OCI-LY7 (cell line): ENCODE data around the gene FBXL17. TPM values are rescaled to one million over a fixed set of nuclear protein-coding genes. Genes with fewer than 3 reads are reported as not detected.

Experiments
- BruUV-seq: library from RNA; stranded (reverse); fragments of 400-500 nt; replicated peaks from 2 replicates; lab custom pipeline; 2021; lab: Mats Ljungman, UMichigan
- CTCF ChIA-PET: fragments of 300-600 bp; sonication (Branson Sonifier 250); formaldehyde crosslinking; loops from one replicate; lab custom pipeline; 2022; ENCODE audit warnings: antibody characterized with exemption; ENCODE audit not compliant: unreplicated experiment; lab: Charles Lee
- POLR2A ChIA-PET: fragments of 300-600 bp; sonication (Branson Sonifier 250); formaldehyde crosslinking; loops from one replicate; lab custom pipeline; 2022; ENCODE audit warnings: antibody characterized with exemption; lab: Charles Lee
- DNase-seq: peaks from one replicate; pipeline ENCODE4 v3.0.0-alpha.2; 2015; ENCODE audit warnings: low spot score
- H2AFZ ChIP-seq: fragments of 200-600 bp; sonication (generic), shearing (Covaris generic); 2 replicates; pipeline ENCODE4 v1.6.1; 2014; ENCODE audit warnings: mild to moderate bottlenecking, antibody characterized with exemption, low read length, moderate library complexity
- H3K27ac ChIP-seq: fragments of 200-600 bp; sonication (generic); 2 replicates; pipeline ENCODE4 v1.5.1; 2014; ENCODE audit warnings: mixed run types, low read depth, mild to moderate bottlenecking, moderate library complexity, low read length, inconsistent platforms; ENCODE audit not compliant: poor library complexity, severe bottlenecking
- H3K36me3 ChIP-seq: fragments of 200-600 bp; sonication (generic); 2 replicates; pipeline ENCODE4 v1.6.1; 2014; ENCODE audit warnings: mild to moderate bottlenecking, antibody characterized with exemption, low read length, moderate library complexity, mixed read lengths; ENCODE audit not compliant: insufficient read depth
- H3K4me1 ChIP-seq: fragments of 200-600 bp; sonication (generic); 2 replicates; pipeline ENCODE4 v1.5.1; 2014; ENCODE audit warnings: mild to moderate bottlenecking, low read length; ENCODE audit not compliant: insufficient read depth, poor library complexity, severe bottlenecking
- H3K4me2 ChIP-seq: fragments of 200-600 bp; sonication (generic); 2 replicates; pipeline ENCODE4 v1.6.1; 2014; ENCODE audit warnings: mild to moderate bottlenecking, low read length
- H3K4me3 ChIP-seq: fragments of 200-600 bp; sonication (generic); 2 replicates; pipeline ENCODE4 v1.5.1; 2014; ENCODE audit warnings: mild to moderate bottlenecking, low read depth, low read length; ENCODE audit not compliant: poor library complexity, severe bottlenecking
- H3K79me2 ChIP-seq: fragments of 200-600 bp; sonication (generic); 2 replicates; pipeline ENCODE4 v1.6.1; 2016; ENCODE audit warnings: low read depth, mild to moderate bottlenecking, low read length, moderate library complexity, mixed read lengths; ENCODE audit not compliant: insufficient read depth
- H3K9me2 ChIP-seq: fragments of 200-600 bp; sonication (generic); 2 replicates; pipeline ENCODE4 v1.6.1; 2016; ENCODE audit warnings: mild to moderate bottlenecking, low read length, mixed read lengths; ENCODE audit not compliant: insufficient read depth
- H3K9me3 ChIP-seq: fragments of 200-600 bp; sonication (generic); 2 replicates; pipeline ENCODE4 v1.6.1; 2014; ENCODE audit warnings: mild to moderate bottlenecking, mixed run types, low read length, mixed read lengths
- H4K20me1 ChIP-seq: fragments of 200-600 bp; sonication (generic); 2 replicates; pipeline ENCODE4 v1.6.1; 2014; ENCODE audit warnings: mild to moderate bottlenecking, antibody characterized with exemption, low read length, moderate library complexity, mixed read lengths; ENCODE audit not compliant: insufficient read depth
- EZH2phosphoT487 ChIP-seq: fragments of 200-600 bp; sonication (generic); IDR thresholded peaks from 2 replicates; pipeline ENCODE4 v1.6.1; 2018; ENCODE audit warnings: low read depth, borderline replicate concordance, mild to moderate bottlenecking, mixed run types, antibody characterized with exemption, low read length, moderate library complexity, mixed read lengths
- intact Hi-C: fragments of 100-400 bp; cut with micrococcal nuclease; formaldehyde crosslinking; loops from one replicate; pipeline ENCODE4 v1.10.0; 2022; ENCODE audit not compliant: unreplicated experiment
- total RNA-seq, 2 experiments: library from RNA; depleted of rRNA in 1 of 2; stranded (reverse); fragments of >200 nt in 1 of 2; shearing (Covaris generic) in 1 of 2; gene quantifications; 2 replicates each; pipeline ENCODE4 v1.2.3, GENCODE V29; 2014 to 2022
- TF ChIP-seq, protein P1 (sequence below): fragments of 200-600 bp; sonication (generic); conservative IDR thresholded peaks from 2 replicates; pipeline ENCODE4 v1.5.1; 2014; ENCODE audit warnings: mild to moderate bottlenecking, antibody characterized with exemption, low read length, moderate library complexity, mixed read lengths

FBXL17 gene
- total RNA-seq, 2 experiments from 2014 or later, result 10.2 to 21.6 TPM

DNA sequence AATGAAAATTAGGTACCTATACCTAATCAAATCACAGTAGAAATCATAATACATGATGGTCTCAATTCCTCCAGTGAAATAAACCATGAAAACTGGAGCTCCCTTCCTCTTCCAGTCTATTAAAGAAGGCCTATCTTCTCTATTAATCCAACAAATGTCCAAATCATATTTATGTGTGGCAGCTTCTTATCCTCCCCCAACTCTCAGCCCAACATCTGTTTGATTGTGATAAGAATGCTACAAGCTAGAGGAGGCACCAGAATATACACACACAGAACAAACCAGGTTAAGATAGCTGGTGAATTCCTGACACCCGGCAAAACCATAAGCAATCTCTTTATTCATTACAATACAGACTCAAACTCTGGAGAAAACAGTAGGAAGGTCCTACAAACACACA, 110.8 kb downstream of the FBXL17 start:
- no peak for DNase-seq
- intact Hi-C loops, result no loop called here
- no TSS peak for BruUV-seq
- H4K20me1 ChIP-seq, result peaks cover 4% of the 10 kb centered on the region; the same call in 1 of the 2 replicates
- no peaks in the 10 kb centered on the region for H3K9me2 ChIP-seq
- CTCF ChIA-PET, result no interaction called here
- H3K36me3 ChIP-seq, result no peaks in the 10 kb centered on the region
- POLR2A ChIA-PET, result no interaction called here
- TF ChIP-seq EZH2phosphoT487, result no peak
- TF ChIP-seq, protein P1, sequence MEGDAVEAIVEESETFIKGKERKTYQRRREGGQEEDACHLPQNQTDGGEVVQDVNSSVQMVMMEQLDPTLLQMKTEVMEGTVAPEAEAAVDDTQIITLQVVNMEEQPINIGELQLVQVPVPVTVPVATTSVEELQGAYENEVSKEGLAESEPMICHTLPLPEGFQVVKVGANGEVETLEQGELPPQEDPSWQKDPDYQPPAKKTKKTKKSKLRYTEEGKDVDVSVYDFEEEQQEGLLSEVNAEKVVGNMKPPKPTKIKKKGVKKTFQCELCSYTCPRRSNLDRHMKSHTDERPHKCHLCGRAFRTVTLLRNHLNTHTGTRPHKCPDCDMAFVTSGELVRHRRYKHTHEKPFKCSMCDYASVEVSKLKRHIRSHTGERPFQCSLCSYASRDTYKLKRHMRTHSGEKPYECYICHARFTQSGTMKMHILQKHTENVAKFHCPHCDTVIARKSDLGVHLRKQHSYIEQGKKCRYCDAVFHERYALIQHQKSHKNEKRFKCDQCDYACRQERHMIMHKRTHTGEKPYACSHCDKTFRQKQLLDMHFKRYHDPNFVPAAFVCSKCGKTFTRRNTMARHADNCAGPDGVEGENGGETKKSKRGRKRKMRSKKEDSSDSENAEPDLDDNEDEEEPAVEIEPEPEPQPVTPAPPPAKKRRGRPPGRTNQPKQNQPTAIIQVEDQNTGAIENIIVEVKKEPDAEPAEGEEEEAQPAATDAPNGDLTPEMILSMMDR, result no peak
- no peak overlapping the region for H3K4me2 ChIP-seq
- no peaks in the 10 kb centered on the region for H3K79me2 ChIP-seq
- no peak overlapping the region for H3K4me3 ChIP-seq
- no peaks in the 10 kb centered on the region for H3K9me3 ChIP-seq
- H2AFZ ChIP-seq, result no peak overlapping the region
- no peak overlapping the region for H3K27ac ChIP-seq
- H3K4me1 ChIP-seq, result no peaks in the 10 kb centered on the region

DNA sequence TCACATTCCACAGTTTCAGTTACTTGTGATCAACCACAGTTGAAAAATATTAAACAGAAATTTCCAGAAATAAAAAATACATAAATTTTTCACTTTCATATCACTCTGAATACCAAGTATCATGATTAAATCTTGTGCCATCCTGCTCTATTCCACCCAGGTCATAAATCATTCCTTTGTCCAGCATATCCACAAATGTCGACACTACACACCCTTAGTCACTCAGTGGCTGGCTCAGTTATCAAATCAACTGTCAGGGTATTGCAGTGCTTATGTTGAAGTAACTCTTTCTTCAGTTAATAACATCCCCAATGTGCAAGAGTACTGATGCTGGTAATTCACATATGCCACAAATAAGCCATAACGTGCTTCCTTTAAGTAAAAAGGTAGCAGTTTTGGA, 115.7 kb downstream of the FBXL17 start:
- intact Hi-C loops, result no loop called here
- Histone ChIP-seq H3K4me1 (no peaks in the 10 kb centered on the region), H3K36me3 (no peaks in the 10 kb centered on the region), H2AFZ (no peak overlapping the region), H4K20me1 (peaks cover 8% of the 10 kb centered on the region; the same call in 1 of the 2 replicates), H3K27ac (no peak overlapping the region), H3K79me2 (no peaks in the 10 kb centered on the region), H3K4me2 (no peak overlapping the region), H3K9me2 (no peaks in the 10 kb centered on the region), H3K9me3 (no peaks in the 10 kb centered on the region), H3K4me3 (no peak overlapping the region)
- DNase-seq, result no peak
- no peak for TF ChIP-seq EZH2phosphoT487
- TF ChIP-seq, protein P1, result no peak
- BruUV-seq, result no TSS peak
- CTCF ChIA-PET, result no interaction called here
- POLR2A ChIA-PET, result interaction anchor here (1.1 kb wide), 1 partner anchor 24 kb away, joined by 3 read pairs; no protein-coding TSS in a partner anchor

DNA sequence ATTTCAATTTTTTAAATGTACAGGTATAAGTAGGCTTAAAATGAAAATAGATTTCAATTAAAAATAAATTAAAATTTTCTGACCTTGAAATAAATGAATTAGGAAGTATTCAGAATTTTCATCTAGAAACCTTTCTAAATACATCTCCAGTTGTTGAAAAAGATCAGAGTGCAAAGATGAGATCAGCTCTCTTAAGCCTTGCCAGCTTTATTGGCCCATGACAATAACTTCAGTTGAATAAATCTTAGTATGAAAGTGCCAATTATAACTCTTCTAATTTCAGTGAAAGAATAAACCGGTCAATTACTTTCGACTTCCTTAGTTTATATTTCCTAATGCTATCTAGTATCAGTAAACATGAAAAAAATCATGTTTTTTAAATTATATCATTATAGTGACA, 117.4 kb downstream of the FBXL17 start:
- H2AFZ ChIP-seq, result no peak overlapping the region
- no peak for DNase-seq
- no TSS peak for BruUV-seq
- ChIA-PET CTCF (no interaction called here), POLR2A (no interaction called here)
- peaks cover 8% of the 10 kb centered on the region; the same call in 1 of the 2 replicates for H4K20me1 ChIP-seq
- H3K79me2 ChIP-seq, result no peaks in the 10 kb centered on the region
- no peak for TF ChIP-seq EZH2phosphoT487
- TF ChIP-seq, protein P1, result no peak
- H3K36me3 ChIP-seq, result no peaks in the 10 kb centered on the region
- no peak overlapping the region for H3K4me3 ChIP-seq
- intact Hi-C loops, result no loop called here
- H3K4me2 ChIP-seq, result no peak overlapping the region
- no peaks in the 10 kb centered on the region for H3K9me2 ChIP-seq
- no peaks in the 10 kb centered on the region for H3K4me1 ChIP-seq
- no peak overlapping the region for H3K27ac ChIP-seq
- H3K9me3 ChIP-seq, result no peaks in the 10 kb centered on the region
